ENCODE data around the gene DNAJC13.
A peak's percentile ranks its signal among the peaks of the same experiment; 100 is the strongest.
"Not testable (repeated sequence)": the region's sequence is repeated elsewhere in the genome, so short reads cannot be mapped to it uniquely, and the experiment has no call there.

DNAJC13 gene

DNA sequence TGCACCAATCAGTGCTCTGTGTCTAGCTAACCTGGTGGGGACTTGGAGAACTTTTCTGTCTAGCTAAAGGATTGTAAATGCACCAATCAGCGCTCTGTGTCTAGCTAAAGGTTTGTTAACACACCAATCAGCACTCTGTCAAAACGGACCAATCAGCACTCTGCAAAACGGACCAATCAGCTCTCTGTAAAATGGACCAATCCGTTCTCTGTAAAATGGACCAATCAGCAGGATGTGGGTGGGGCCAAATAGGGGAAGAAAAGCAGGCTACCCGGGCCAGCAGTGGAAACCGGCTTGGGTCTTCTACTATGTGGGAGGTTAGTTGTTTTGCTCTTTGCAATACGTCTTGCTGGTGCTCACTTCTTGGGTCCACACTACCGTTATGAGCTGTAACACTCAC lies 20.5 kb upstream of the DNAJC13 start:
- ATAC-seq: not testable (repeated sequence)

DNA sequence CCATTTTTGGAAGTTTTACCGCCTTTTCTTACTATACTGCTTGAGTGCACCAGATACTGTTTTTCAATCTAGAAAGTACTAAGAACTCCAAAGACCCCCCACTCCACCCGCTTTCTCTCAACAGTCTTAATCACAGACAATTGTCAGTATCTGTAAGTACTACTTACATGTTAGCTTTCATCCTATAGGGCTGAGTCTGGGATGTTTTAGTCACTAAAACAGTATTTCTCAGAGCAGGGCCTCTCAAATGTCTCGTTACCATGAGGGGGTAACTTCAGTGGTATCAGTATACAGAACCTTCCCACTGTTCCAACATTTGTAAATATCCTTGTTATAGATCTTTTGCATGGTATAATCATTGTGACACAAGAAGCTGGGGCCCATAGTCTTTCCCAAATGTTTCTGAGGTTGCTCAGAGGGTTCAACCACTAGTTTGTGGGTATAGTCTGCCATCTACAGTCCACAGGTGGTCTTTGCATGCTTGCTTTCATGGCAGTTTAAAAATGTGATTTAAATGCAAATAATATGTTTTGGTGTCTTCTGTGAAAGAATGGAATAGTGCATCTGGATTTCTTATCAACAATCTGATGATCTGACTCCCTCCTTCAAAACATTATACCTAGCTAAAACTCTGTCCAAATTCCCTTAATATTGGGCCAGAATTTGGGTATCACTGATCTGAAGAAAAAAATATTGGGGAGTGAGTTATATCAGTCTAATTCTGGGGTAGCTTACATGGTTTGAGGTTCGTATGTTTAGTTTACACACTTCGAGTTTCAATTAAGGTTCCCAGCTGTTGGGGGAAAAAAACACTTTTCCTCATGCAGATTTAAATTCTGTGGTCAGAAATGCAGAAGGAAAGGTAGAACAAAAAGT lies 18.0 kb upstream of the DNAJC13 start:
- no peak for TF ChIP-seq SNAI2 (CRISPR knock-in tag; IDR thresholded peaks at IDR 0.05)
- no peak for TF ChIP-seq PPARA (CRISPR knock-in tag; IDR thresholded peaks at IDR 0.05; ENCODE audit: borderline replicate concordance)
- TF ChIP-seq OSR1 (CRISPR knock-in tag; IDR thresholded peaks at IDR 0.05): no peak
- TF ChIP-seq, protein P1, sequence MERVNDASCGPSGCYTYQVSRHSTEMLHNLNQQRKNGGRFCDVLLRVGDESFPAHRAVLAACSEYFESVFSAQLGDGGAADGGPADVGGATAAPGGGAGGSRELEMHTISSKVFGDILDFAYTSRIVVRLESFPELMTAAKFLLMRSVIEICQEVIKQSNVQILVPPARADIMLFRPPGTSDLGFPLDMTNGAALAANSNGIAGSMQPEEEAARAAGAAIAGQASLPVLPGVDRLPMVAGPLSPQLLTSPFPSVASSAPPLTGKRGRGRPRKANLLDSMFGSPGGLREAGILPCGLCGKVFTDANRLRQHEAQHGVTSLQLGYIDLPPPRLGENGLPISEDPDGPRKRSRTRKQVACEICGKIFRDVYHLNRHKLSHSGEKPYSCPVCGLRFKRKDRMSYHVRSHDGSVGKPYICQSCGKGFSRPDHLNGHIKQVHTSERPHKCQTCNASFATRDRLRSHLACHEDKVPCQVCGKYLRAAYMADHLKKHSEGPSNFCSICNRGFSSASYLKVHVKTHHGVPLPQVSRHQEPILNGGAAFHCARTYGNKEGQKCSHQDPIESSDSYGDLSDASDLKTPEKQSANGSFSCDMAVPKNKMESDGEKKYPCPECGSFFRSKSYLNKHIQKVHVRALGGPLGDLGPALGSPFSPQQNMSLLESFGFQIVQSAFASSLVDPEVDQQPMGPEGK (CRISPR knock-in tag; IDR thresholded peaks at IDR 0.05; ENCODE audit: borderline replicate concordance): no peak
- peak; percentile 87 for ATAC-seq

DNA sequence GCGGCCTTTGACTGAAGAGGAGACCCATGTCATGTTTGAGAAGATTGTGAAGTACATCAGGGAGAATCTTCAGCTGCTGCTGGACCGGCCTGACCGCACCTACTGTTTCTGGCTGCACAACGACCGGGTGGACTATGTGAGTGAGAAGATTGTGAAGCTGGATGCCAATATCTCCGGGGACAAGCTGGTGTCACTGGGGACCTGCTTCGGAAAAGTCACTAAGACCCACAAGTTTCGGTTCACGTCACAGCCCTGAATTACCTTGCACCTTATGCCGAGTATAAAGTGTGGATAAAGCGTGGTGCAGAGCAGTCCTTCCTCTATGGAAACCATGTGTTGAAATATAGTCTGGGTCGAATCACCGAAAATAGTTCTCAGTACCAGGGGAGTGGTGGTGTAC lies 16.0 kb upstream of the DNAJC13 start:
- no peak for ATAC-seq
- no peak for TF ChIP-seq TCF4 (CRISPR knock-in tag; IDR thresholded peaks at IDR 0.05; ENCODE audit: borderline replicate concordance)
- TF ChIP-seq ZFP30 (CRISPR knock-in tag; IDR thresholded peaks at IDR 0.05): no peak
- no peak for TF ChIP-seq ZC3H10 (CRISPR knock-in tag; IDR thresholded peaks at IDR 0.05)
- TF ChIP-seq TOX (CRISPR knock-in tag; IDR thresholded peaks at IDR 0.05; ENCODE audit: borderline replicate concordance): no peak
- TF ChIP-seq ARNTL (CRISPR knock-in tag; IDR thresholded peaks at IDR 0.05; ENCODE audit: borderline replicate concordance, low read depth): no peak
- no peak for TF ChIP-seq ZNF8 (CRISPR knock-in tag; IDR thresholded peaks at IDR 0.05)
- TF ChIP-seq, protein P1 (CRISPR knock-in tag; IDR thresholded peaks at IDR 0.05; ENCODE audit: borderline replicate concordance): no peak
- TF ChIP-seq, protein P2, sequence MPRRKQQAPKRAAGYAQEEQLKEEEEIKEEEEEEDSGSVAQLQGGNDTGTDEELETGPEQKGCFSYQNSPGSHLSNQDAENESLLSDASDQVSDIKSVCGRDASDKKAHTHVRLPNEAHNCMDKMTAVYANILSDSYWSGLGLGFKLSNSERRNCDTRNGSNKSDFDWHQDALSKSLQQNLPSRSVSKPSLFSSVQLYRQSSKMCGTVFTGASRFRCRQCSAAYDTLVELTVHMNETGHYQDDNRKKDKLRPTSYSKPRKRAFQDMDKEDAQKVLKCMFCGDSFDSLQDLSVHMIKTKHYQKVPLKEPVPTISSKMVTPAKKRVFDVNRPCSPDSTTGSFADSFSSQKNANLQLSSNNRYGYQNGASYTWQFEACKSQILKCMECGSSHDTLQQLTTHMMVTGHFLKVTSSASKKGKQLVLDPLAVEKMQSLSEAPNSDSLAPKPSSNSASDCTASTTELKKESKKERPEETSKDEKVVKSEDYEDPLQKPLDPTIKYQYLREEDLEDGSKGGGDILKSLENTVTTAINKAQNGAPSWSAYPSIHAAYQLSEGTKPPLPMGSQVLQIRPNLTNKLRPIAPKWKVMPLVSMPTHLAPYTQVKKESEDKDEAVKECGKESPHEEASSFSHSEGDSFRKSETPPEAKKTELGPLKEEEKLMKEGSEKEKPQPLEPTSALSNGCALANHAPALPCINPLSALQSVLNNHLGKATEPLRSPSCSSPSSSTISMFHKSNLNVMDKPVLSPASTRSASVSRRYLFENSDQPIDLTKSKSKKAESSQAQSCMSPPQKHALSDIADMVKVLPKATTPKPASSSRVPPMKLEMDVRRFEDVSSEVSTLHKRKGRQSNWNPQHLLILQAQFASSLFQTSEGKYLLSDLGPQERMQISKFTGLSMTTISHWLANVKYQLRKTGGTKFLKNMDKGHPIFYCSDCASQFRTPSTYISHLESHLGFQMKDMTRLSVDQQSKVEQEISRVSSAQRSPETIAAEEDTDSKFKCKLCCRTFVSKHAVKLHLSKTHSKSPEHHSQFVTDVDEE (CRISPR knock-in tag; IDR thresholded peaks at IDR 0.05): no peak
- TF ChIP-seq OSR1 (CRISPR knock-in tag; IDR thresholded peaks at IDR 0.05): no peak
- TF ChIP-seq BACH2 (CRISPR knock-in tag; IDR thresholded peaks at IDR 0.05; ENCODE audit: borderline replicate concordance): no peak
- no peak for TF ChIP-seq RARB (CRISPR knock-in tag; IDR thresholded peaks at IDR 0.05)
- no peak for TF ChIP-seq ZFP3 (CRISPR knock-in tag; IDR thresholded peaks at IDR 0.05)

DNA sequence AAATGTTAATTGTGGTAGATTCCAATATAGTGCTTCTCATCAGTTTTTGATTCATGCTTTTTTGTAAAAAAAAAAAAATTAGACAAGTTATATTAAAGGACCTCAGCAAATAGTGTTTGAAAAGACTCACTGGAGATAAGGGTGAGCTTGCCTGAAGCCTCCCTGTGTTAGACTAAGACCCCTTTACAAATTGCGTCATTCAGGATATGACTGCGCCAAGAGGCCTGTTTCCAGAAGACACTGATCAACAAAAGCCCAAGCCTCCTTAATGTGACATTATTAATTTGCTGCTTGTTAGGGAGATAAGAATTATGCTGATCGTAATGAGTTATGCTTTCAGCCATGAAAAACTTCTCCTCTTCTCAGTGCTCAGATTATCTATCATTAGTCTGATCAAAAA lies 13.0 kb upstream of the DNAJC13 start:
- peak; percentile 6; the same call in 1 of the 3 replicates for ATAC-seq
- TF ChIP-seq ZFP30 (CRISPR knock-in tag; IDR thresholded peaks at IDR 0.05) (no peak), ARNTL (CRISPR knock-in tag; IDR thresholded peaks at IDR 0.05; ENCODE audit: borderline replicate concordance, low read depth) (no peak), TCF4 (CRISPR knock-in tag; IDR thresholded peaks at IDR 0.05; ENCODE audit: borderline replicate concordance) (peak; percentile 59; the same call in 1 of the 2 replicates), RARB (CRISPR knock-in tag; IDR thresholded peaks at IDR 0.05) (no peak), ZNF70 (CRISPR knock-in tag; IDR thresholded peaks at IDR 0.05) (no peak), SNAI2 (CRISPR knock-in tag; IDR thresholded peaks at IDR 0.05) (no peak), ZNF565 (CRISPR knock-in tag; conservative IDR thresholded peaks at IDR 0.05; ENCODE audit: low read depth) (no peak), ISL1 (CRISPR knock-in tag; IDR thresholded peaks at IDR 0.05) (peak; percentile 27; the same call in 1 of the 2 replicates), GLIS3 (CRISPR knock-in tag; IDR thresholded peaks at IDR 0.05) (no peak), TOX (CRISPR knock-in tag; IDR thresholded peaks at IDR 0.05; ENCODE audit: borderline replicate concordance) (no peak), ZC3H10 (CRISPR knock-in tag; IDR thresholded peaks at IDR 0.05) (no peak; the same call in 1 of the 2 replicates), ZFP3 (CRISPR knock-in tag; IDR thresholded peaks at IDR 0.05) (no peak), ZNF8 (CRISPR knock-in tag; IDR thresholded peaks at IDR 0.05) (no peak), CSDC2 (CRISPR knock-in tag; IDR thresholded peaks at IDR 0.05) (no peak), BACH2 (CRISPR knock-in tag; IDR thresholded peaks at IDR 0.05; ENCODE audit: borderline replicate concordance) (no peak), ESRRG (CRISPR knock-in tag; IDR thresholded peaks at IDR 0.05) (no peak), OSR1 (CRISPR knock-in tag; IDR thresholded peaks at IDR 0.05) (no peak)
- TF ChIP-seq, protein P3, sequence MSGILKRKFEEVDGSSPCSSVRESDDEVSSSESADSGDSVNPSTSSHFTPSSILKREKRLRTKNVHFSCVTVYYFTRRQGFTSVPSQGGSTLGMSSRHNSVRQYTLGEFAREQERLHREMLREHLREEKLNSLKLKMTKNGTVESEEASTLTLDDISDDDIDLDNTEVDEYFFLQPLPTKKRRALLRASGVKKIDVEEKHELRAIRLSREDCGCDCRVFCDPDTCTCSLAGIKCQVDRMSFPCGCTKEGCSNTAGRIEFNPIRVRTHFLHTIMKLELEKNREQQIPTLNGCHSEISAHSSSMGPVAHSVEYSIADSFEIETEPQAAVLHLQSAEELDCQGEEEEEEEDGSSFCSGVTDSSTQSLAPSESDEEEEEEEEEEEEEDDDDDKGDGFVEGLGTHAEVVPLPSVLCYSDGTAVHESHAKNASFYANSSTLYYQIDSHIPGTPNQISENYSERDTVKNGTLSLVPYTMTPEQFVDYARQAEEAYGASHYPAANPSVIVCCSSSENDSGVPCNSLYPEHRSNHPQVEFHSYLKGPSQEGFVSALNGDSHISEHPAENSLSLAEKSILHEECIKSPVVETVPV (CRISPR knock-in tag; IDR thresholded peaks at IDR 0.05): no peak
- TF ChIP-seq, protein P4, sequence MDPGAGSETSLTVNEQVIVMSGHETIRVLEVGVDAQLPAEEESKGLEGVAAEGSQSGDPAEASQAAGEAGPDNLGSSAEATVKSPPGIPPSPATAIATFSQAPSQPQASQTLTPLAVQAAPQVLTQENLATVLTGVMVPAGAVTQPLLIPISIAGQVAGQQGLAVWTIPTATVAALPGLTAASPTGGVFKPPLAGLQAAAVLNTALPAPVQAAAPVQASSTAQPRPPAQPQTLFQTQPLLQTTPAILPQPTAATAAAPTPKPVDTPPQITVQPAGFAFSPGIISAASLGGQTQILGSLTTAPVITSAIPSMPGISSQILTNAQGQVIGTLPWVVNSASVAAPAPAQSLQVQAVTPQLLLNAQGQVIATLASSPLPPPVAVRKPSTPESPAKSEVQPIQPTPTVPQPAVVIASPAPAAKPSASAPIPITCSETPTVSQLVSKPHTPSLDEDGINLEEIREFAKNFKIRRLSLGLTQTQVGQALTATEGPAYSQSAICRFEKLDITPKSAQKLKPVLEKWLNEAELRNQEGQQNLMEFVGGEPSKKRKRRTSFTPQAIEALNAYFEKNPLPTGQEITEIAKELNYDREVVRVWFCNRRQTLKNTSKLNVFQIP (CRISPR knock-in tag; IDR thresholded peaks at IDR 0.05; ENCODE audit: borderline replicate concordance, low read depth): no peak
